Spleen (tissue), 11 donors: ENCODE results near the gene KCNJ8. TPM values are rescaled to one million over a fixed set of nuclear protein-coding genes. Genes with fewer than 3 reads are reported as not detected.
A peak's percentile ranks its signal among the peaks of the same experiment; 100 is the strongest.

Experiments
- DNase-seq: peaks from one replicate; pipeline ENCODE4 v3.0.0-alpha.2; 2020
- H3K27ac ChIP-seq, 8 donors: fragments of 200-600 bp; sonication (generic) in 7 of 8; 1 replicate in 4 of 8; 2 replicates in 4 of 8; pipeline versions ENCODE4 v1.5.0 to v1.8.0; 2016 to 2021; ENCODE audit warnings: inconsistent platforms in 4 of 8, mild to moderate bottlenecking in 4 of 8, moderate library complexity in 1 of 8
- H3K27me3 ChIP-seq, 7 donors: fragments of 200-600 bp; sonication (generic) in 6 of 7; replicated peaks in 1 of 7; 1 replicate in 4 of 7; 2 replicates in 3 of 7; pipeline versions ENCODE4 v1.5.0 to v1.8.0; 2016 to 2021; ENCODE audit warnings: inconsistent platforms in 3 of 7, mild to moderate bottlenecking in 1 of 7
- H3K36me3 ChIP-seq, 6 donors: fragments of 200-600 bp; sonication (generic) in 5 of 6; 1 replicate in 4 of 6; 2 replicates in 2 of 6; pipeline versions ENCODE4 v1.5.0 to v1.8.0; 2016 to 2021; ENCODE audit warnings: inconsistent platforms in 2 of 6
- H3K4me1 ChIP-seq, 6 donors: fragments of 200-600 bp; sonication (generic) in 5 of 6; 1 replicate in 3 of 6; 2 replicates in 3 of 6; pipeline versions ENCODE4 v1.5.0 to v1.8.0; 2016 to 2021; ENCODE audit warnings: inconsistent platforms in 3 of 6
- H3K4me3 ChIP-seq, 8 donors: fragments of 200-600 bp; sonication (generic) in 7 of 8; 1 replicate in 4 of 8; 2 replicates in 4 of 8; pipeline versions ENCODE4 v1.5.0 to v1.8.0; 2016 to 2021; ENCODE audit warnings: inconsistent platforms in 4 of 8, mild to moderate bottlenecking in 4 of 8, moderate library complexity in 2 of 8
- H3K9me3 ChIP-seq, 8 donors: fragments of 200-600 bp; sonication (generic) in 7 of 8; 1 replicate in 4 of 8; 2 replicates in 4 of 8; pipeline versions ENCODE4 v1.5.0 to v1.8.0; 2016 to 2021; ENCODE audit warnings: inconsistent platforms in 4 of 8
- POLR2A ChIP-seq, 3 donors: fragments of 450-650 bp; IDR thresholded peaks; one replicate each; pipeline ENCODE4 v1.5.1; 2017; ENCODE audit warnings: antibody characterized with exemption in 3 of 3, mild to moderate bottlenecking in 1 of 3
- POLR2AphosphoS5 ChIP-seq, 3 donors: sonication (generic); formaldehyde crosslinking; IDR thresholded peaks; one replicate each; pipeline ENCODE4 v1.5.1; 2017; ENCODE audit warnings: antibody characterized with exemption in 3 of 3
- WGBS, 5 donors: extraction: QIAGEN DNeasy Blood & Tissue Kit in 3 of 5; methylation state at CpG; one replicate each; pipeline versions ENCODE4 v1.1.5 to v1.1.7; 2013 to 2018; 5-methylcytosine and 5-hydroxymethylcytosine counted together
- intact Hi-C: fragments of 100-400 bp; cut with DNase I; formaldehyde crosslinking; loops from one replicate; pipeline ENCODE4 v1.15.0; 2023; ENCODE audit warnings: low total_unique reads
- polyA plus RNA-seq, 3 donors: library from polyadenylated mRNA; stranded (reverse); fragments of 200-250 nt; gene quantifications; one replicate each; pipeline ENCODE4 v1.2.1, GENCODE V29; 2013
- total RNA-seq, 7 donors: library from RNA; depleted of rRNA in 3 of 7; stranded (reverse); fragments of >200 nt in 3 of 7; fragmentation: NEBNext Ultra II Directional in 4 of 7; extraction: Animal tissue kit (Norgen Biotek cat#: 25700) in 4 of 7; gene quantifications; one replicate each; pipeline versions ENCODE4 v1.1.0 to v1.2.1, GENCODE V29; 2016 to 2021
- TF ChIP-seq, protein P1 (sequence below), 11 experiments: fragments of 200-600 bp in 7 of 11; fragments of 450-650 bp in 4 of 11; sonication (generic) in 4 of 11; IDR thresholded peaks in 8 of 11; conservative IDR thresholded peaks in 3 of 11; 1 replicate in 7 of 11; 2 replicates in 4 of 11; pipeline versions ENCODE4 v1.4.0 to v1.8.0; 2016 to 2021; ENCODE audit warnings: antibody characterized with exemption in 11 of 11, inconsistent platforms in 4 of 11, mild to moderate bottlenecking in 1 of 11
- donor health status: healthy with polysubstance abuse.
- donor health status: DM: no; HTN: no; CAD: no; lungs with moderate emphysema.
- donor health status: DM: no; HTN: no; CAD: no.
- donor health status: Bipolar disorder and iron deficiency.
- donor health status: healthy.
- donor health status: DM: no; HTN: no; CAD: no.
- donor health status: DM: yes; HTN: yes; CAD: no.

KCNJ8 gene
- total and polyA plus RNA-seq, 10 donors = 1.6 to 19.3 (median 6.8) TPM

DNA sequence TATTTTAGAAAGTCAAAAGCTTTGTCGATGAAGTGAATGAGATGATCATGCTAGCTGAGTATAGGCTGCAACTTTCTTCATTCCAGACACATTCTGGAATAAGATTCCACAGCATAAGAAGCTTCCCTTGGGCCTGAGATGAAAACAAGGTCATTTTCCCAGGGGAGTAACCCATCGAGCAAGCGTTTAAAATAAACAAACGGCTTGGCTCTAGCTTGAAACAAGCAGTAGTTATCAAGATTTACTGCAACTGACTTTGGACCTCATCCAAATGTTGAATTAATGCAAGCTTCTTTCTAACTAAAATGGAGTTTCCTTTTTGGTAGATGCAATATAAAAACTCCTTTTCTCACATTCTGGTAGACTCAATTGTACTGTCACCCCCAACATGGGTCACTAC lies 23.0 kb downstream of the KCNJ8 start:
- TF ChIP-seq, protein P1, sequence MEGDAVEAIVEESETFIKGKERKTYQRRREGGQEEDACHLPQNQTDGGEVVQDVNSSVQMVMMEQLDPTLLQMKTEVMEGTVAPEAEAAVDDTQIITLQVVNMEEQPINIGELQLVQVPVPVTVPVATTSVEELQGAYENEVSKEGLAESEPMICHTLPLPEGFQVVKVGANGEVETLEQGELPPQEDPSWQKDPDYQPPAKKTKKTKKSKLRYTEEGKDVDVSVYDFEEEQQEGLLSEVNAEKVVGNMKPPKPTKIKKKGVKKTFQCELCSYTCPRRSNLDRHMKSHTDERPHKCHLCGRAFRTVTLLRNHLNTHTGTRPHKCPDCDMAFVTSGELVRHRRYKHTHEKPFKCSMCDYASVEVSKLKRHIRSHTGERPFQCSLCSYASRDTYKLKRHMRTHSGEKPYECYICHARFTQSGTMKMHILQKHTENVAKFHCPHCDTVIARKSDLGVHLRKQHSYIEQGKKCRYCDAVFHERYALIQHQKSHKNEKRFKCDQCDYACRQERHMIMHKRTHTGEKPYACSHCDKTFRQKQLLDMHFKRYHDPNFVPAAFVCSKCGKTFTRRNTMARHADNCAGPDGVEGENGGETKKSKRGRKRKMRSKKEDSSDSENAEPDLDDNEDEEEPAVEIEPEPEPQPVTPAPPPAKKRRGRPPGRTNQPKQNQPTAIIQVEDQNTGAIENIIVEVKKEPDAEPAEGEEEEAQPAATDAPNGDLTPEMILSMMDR (IDR thresholded peaks at IDR 0.05 in 8 of 11, conservative IDR thresholded peaks at IDR 0.05 in 3 of 11) = no peak
- no peak for TF ChIP-seq POLR2AphosphoS5 (IDR thresholded peaks at IDR 0.05)
- TF ChIP-seq POLR2A (IDR thresholded peaks at IDR 0.05) = no peak
- Histone ChIP-seq H3K4me3 (no peak overlapping the region), H3K9me3 (no peaks in the 10 kb centered on the region), H3K27ac (peak overlapping the region in 4 of 8 donors; percentile 20 to 39 (median 32)), H3K36me3 (no peaks in the 10 kb centered on the region), H3K4me1 (no peaks in the 10 kb centered on the region), H3K27me3 (no peaks in the 10 kb centered on the region)
- no peak for DNase-seq
- intact Hi-C loops = no loop called here
- 27 to 54% (median 36%) methylated on average over 4 of the region's 4 CpGs for WGBS, 5 donors

DNA sequence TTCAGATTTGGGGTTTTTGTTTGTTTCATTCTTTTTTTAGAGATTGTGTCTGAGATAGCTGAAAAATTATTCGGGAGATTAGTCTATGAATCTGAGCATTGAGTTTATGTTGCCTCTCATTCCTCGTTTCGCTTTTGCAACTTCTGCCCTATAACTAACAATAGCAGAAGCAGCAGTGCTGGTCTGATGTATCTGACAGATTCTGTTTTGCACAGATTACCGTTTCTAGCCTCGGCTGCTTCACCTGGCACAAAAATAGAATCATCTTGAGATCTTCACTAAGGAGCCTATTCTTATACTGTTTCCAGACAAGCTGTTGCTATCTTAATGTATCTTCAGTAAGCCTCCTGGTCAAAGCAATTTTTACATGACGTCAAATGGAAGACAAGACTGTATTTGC lies 29.2 kb downstream of the KCNJ8 start:
- Histone ChIP-seq H3K27me3 (no peaks in the 10 kb centered on the region), H3K36me3 (no peaks in the 10 kb centered on the region), H3K4me1 (no peaks in the 10 kb centered on the region), H3K27ac (no peak overlapping the region), H3K9me3 (peaks cover 0 to 16% (median 2%) of the 10 kb centered on the region in 8 donors), H3K4me3 (no peak overlapping the region)
- intact Hi-C loops = no loop called here
- TF ChIP-seq, protein P1 (IDR thresholded peaks at IDR 0.05 in 8 of 11, conservative IDR thresholded peaks at IDR 0.05 in 3 of 11) = no peak
- TF ChIP-seq POLR2A (IDR thresholded peaks at IDR 0.05) = no peak
- TF ChIP-seq POLR2AphosphoS5 (IDR thresholded peaks at IDR 0.05) = no peak
- DNase-seq = no peak
- WGBS, 5 donors = 82 to 94% (median 85%) methylated on average over 6 of the region's 6 CpGs

DNA sequence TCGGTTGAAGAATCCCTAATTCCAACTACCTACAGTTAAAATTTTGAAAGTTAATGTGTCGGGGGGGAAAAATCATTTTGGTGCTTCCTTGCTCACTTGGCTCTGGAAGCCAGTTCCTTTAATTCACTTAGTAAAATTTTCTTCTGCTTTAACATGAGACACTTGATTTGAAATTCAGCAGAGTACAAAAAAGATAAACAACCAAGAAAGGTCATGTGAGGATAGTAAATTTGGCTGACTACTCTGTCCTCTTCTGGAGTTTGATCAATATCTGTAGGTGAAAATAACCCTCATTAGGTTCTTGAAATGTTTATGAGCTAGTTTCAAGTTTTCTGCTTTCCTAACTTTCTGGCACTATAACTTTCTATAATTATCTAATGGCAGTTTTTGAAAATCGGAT lies 43.4 kb downstream of the KCNJ8 start:
- DNase-seq = no peak
- WGBS, 5 donors = 82 to 93% (median 86%) methylated on average over 3 of the region's 3 CpGs
- Histone ChIP-seq H3K9me3 (peaks cover 0 to 19% (median 6%) of the 10 kb centered on the region in 8 donors), H3K4me3 (no peak overlapping the region), H3K27ac (no peak overlapping the region), H3K4me1 (no peaks in the 10 kb centered on the region), H3K27me3 (no peaks in the 10 kb centered on the region), H3K36me3 (no peaks in the 10 kb centered on the region)
- intact Hi-C loops = no loop called here
- TF ChIP-seq, protein P1 (IDR thresholded peaks at IDR 0.05 in 8 of 11, conservative IDR thresholded peaks at IDR 0.05 in 3 of 11) = no peak
- no peak for TF ChIP-seq POLR2A (IDR thresholded peaks at IDR 0.05)
- no peak for TF ChIP-seq POLR2AphosphoS5 (IDR thresholded peaks at IDR 0.05)

DNA sequence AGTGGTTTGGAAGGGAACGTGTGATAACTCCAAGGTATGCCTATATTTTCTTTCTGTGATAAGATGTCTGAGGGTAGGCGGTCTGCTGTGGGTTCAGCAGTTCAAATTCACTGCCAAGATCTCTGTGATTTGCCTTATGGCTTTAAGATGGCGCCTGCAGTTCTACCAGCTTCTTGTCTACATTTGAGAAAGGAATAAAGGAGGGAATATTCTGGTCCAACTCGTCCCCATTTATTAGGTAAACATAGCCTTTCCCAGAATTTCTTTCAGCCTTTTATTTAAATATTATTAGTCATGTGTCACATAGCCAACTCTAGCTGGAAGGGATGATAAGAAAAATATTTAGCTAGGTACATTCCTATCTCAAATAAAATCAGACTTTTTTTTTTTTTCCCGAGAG lies 48.8 kb downstream of the KCNJ8 start:
- TF ChIP-seq, protein P1 (IDR thresholded peaks at IDR 0.05 in 8 of 11, conservative IDR thresholded peaks at IDR 0.05 in 3 of 11) = no peak
- TF ChIP-seq POLR2A (IDR thresholded peaks at IDR 0.05) (no peak), POLR2AphosphoS5 (IDR thresholded peaks at IDR 0.05) (no peak)
- DNase-seq = no peak
- Histone ChIP-seq H3K4me1 (no peaks in the 10 kb centered on the region), H3K36me3 (no peaks in the 10 kb centered on the region), H3K27ac (no peak overlapping the region), H3K4me3 (no peak overlapping the region), H3K27me3 (no peaks in the 10 kb centered on the region), H3K9me3 (no peaks in the 10 kb centered on the region)
- WGBS, 5 donors = 70 to 83% (median 80%) methylated on average over 5 of the region's 5 CpGs
- intact Hi-C loops = no loop called here
